ENCODE measurements around the gene SLC43A2.
"Not testable (repeated sequence)": the region's sequence is repeated elsewhere in the genome, so short reads cannot be mapped to it uniquely, and the experiment has no call there.

The SLC43A2 gene

GRCh38 chr17:1588821-1589585 lies 39.6 kb downstream of the SLC43A2 start:
- no peak for DNase-seq

GRCh38 chr17:1584167-1584566 lies 44.5 kb downstream of the SLC43A2 start:
- DNase-seq = no peak

GRCh38 chr17:1583556-1583955 lies 45.1 kb downstream of the SLC43A2 start:
- peak; percentile 23 for DNase-seq

- DNase-seq = no peak
Measured at GRCh38 chr17:1582374-1582773, 46.3 kb downstream of the SLC43A2 start.

GRCh38 chr17:1580979-1581676 lies 47.5 kb downstream of the SLC43A2 start:
- no peak for DNase-seq

- no peak for DNase-seq
Measured at GRCh38 chr17:1578029-1578428, 50.6 kb downstream of the SLC43A2 start.

- DNase-seq = peak; percentile 9
Measured at GRCh38 chr17:1577583-1578013, 51.0 kb downstream of the SLC43A2 start.

GRCh38 chr17:1577182-1577581 lies 51.5 kb downstream of the SLC43A2 start:
- peak; percentile 83 for DNase-seq

GRCh38 chr17:1576500-1576899 lies 52.1 kb downstream of the SLC43A2 start:
- no peak for DNase-seq

GRCh38 chr17:1574697-1575471 lies 53.8 kb downstream of the SLC43A2 start:
- no peak for DNase-seq

- DNase-seq = peak; percentile 34
Measured at GRCh38 chr17:1573932-1574696, 54.5 kb downstream of the SLC43A2 start.

GRCh38 chr17:1572646-1573045 lies 56.0 kb downstream of the SLC43A2 start:
- DNase-seq = not testable (repeated sequence)

GRCh38 chr17:1571341-1571704 lies 57.3 kb downstream of the SLC43A2 start:
- DNase-seq = no peak

GRCh38 chr17:1568950-1569810 lies 59.5 kb downstream of the SLC43A2 start:
- DNase-seq = no peak

- no peak for DNase-seq
Measured at GRCh38 chr17:1566505-1567199, 62.0 kb downstream of the SLC43A2 start.

- DNase-seq = no peak
Measured at GRCh38 chr17:1565877-1566276, 62.8 kb downstream of the SLC43A2 start.

GRCh38 chr17:1563786-1564613 lies 64.6 kb downstream of the SLC43A2 start:
- DNase-seq = no peak

- not testable (repeated sequence) for DNase-seq
Measured at GRCh38 chr17:1563471-1563785, 65.2 kb downstream of the SLC43A2 start.

GRCh38 chr17:1562176-1562643 lies 66.4 kb downstream of the SLC43A2 start:
- no peak for DNase-seq

All from GF-D8 (cell line).